ENCODE measurements around the gene GSC. TPM values are rescaled to one million over a fixed set of nuclear protein-coding genes. Genes with fewer than 3 reads are reported as not detected.
"Not testable (repeated sequence)": the region's sequence is repeated elsewhere in the genome, so short reads cannot be mapped to it uniquely, and the experiment has no call there.

Gene GSC
- total RNA-seq, 1 donor from 2014 or later = not detected

- Histone ChIP-seq H3K27me3 (no peaks in the 10 kb centered on the region), H3K36me3 (no peaks in the 10 kb centered on the region), H3K4me3 (no peak overlapping the region), H3K27ac (no peak overlapping the region), H3K9me3 (no peaks in the 10 kb centered on the region), H3K4me1 (no peaks in the 10 kb centered on the region)
- no peak for DNase-seq
- intact Hi-C loops (cut with DNase I) = no loop called here
- ATAC-seq = peak; percentile 25
- peak; percentile 39 for TF ChIP-seq CTCF (IDR thresholded peaks at IDR 0.05)
Measured at GRCh38 chr14:94748667-94749347, 21.1 kb downstream of the GSC start.

- DNase-seq (no peak), ATAC-seq (no peak)
- no peak for TF ChIP-seq CTCF (IDR thresholded peaks at IDR 0.05)
- no peaks in the 10 kb centered on the region for H3K9me3 ChIP-seq
- intact Hi-C loops (cut with DNase I) = no loop called here
- H3K27ac ChIP-seq = no peak overlapping the region
- no peaks in the 10 kb centered on the region for H3K27me3 ChIP-seq
- H3K4me3 ChIP-seq = no peak overlapping the region
- H3K36me3 ChIP-seq = no peaks in the 10 kb centered on the region
- H3K4me1 ChIP-seq = no peaks in the 10 kb centered on the region
Measured at GRCh38 chr14:94747739-94748138, 22.2 kb downstream of the GSC start.

GRCh38 chr14:94747153-94747552, 22.8 kb downstream of the GSC start:
- DNase-seq; ATAC-seq; H3K27me3 ChIP-seq; H3K9me3 ChIP-seq; intact Hi-C loops (cut with DNase I); H3K36me3 ChIP-seq; H3K4me3 ChIP-seq; H3K27ac ChIP-seq; H3K4me1 ChIP-seq: not testable (repeated sequence)

- H3K4me1 ChIP-seq = no peaks in the 10 kb centered on the region
- intact Hi-C loops (cut with DNase I) = no loop called here
- H3K9me3 ChIP-seq = no peaks in the 10 kb centered on the region
- ATAC-seq = no peak
- no peak for TF ChIP-seq CTCF (IDR thresholded peaks at IDR 0.05)
- H3K27ac ChIP-seq = no peak overlapping the region
- H3K27me3 ChIP-seq = no peaks in the 10 kb centered on the region
- H3K36me3 ChIP-seq = no peaks in the 10 kb centered on the region
- no peak overlapping the region for H3K4me3 ChIP-seq
- DNase-seq = no peak
Measured at GRCh38 chr14:94746131-94746530, 23.8 kb downstream of the GSC start.

GRCh38 chr14:94738751-94739150, 31.2 kb downstream of the GSC start:
- Histone ChIP-seq H3K27me3 (no peaks in the 10 kb centered on the region), H3K36me3 (no peaks in the 10 kb centered on the region), H3K4me1 (no peaks in the 10 kb centered on the region), H3K9me3 (no peaks in the 10 kb centered on the region), H3K27ac (no peak overlapping the region), H3K4me3 (no peak overlapping the region)
- DNase-seq = no peak
- TF ChIP-seq CTCF (IDR thresholded peaks at IDR 0.05) = no peak
- intact Hi-C loops (cut with DNase I) = no loop called here
- no peak for ATAC-seq

GRCh38 chr14:94738097-94738496, 31.8 kb downstream of the GSC start:
- no peaks in the 10 kb centered on the region for H3K9me3 ChIP-seq
- H3K27ac ChIP-seq = no peak overlapping the region
- no peak for DNase-seq
- ATAC-seq = no peak
- H3K4me3 ChIP-seq = no peak overlapping the region
- no peaks in the 10 kb centered on the region for H3K36me3 ChIP-seq
- H3K4me1 ChIP-seq = no peaks in the 10 kb centered on the region
- TF ChIP-seq CTCF (IDR thresholded peaks at IDR 0.05) = no peak
- H3K27me3 ChIP-seq = no peaks in the 10 kb centered on the region
- intact Hi-C loops (cut with DNase I) = no loop called here
